Panc1 (cell line): ENCODE results near the gene C1QL3. TPM values are rescaled to one million over a fixed set of nuclear protein-coding genes. Genes with fewer than 3 reads are reported as not detected.

Experiments
- ATAC-seq: fragments of 200-7000 bp; cut with Tn5 transposase; 2 replicates; pipeline ENCODE4 v1.9.1; 2020; ENCODE audit warnings: mild to moderate bottlenecking, moderate library complexity
- BruUV-seq: library from RNA; stranded (reverse); fragments of 400-500 nt; replicated peaks from 2 replicates; lab custom pipeline; 2021; lab: Mats Ljungman, UMichigan
- CTCF ChIA-PET: fragments of 300-600 bp; sonication (Branson Sonifier 250); formaldehyde crosslinking; loops from one replicate; lab custom pipeline; 2022; ENCODE audit warnings: antibody characterized with exemption; lab: Charles Lee
- POLR2A ChIA-PET: fragments of 300-600 bp; sonication (Branson Sonifier 250); formaldehyde crosslinking; loops from one replicate; lab custom pipeline; 2022; ENCODE audit warnings: antibody characterized with exemption; lab: Charles Lee
- DNase-seq: peaks from one replicate; pipeline ENCODE4 v3.0.0-alpha.2; 2010; ENCODE audit warnings: low read depth, low spot score
- H3K27ac ChIP-seq: 2 replicates; pipeline ENCODE4 v1.5.1; 2011; ENCODE audit warnings: mild to moderate bottlenecking, low read length, inconsistent platforms
- H3K27me3 ChIP-seq: fragments of 200-500 bp; sonication (Bioruptor generic); 2 replicates; pipeline ENCODE4 v1.6.0; 2014; ENCODE audit warnings: low read length, inconsistent platforms; ENCODE audit not compliant: control insufficient read depth, insufficient read depth
- H3K36me3 ChIP-seq: fragments of 200-500 bp; sonication (Bioruptor generic); 2 replicates; pipeline ENCODE4 v1.5.1; 2014; ENCODE audit warnings: inconsistent platforms, mild to moderate bottlenecking, low read length, moderate library complexity; ENCODE audit not compliant: control insufficient read depth, insufficient read depth
- H3K4me1 ChIP-seq: 2 replicates; pipeline ENCODE4 v1.5.1; 2011; ENCODE audit warnings: inconsistent platforms, mild to moderate bottlenecking, low read length, moderate library complexity; ENCODE audit not compliant: control insufficient read depth, insufficient read depth
- H3K4me3 ChIP-seq, 2 experiments: 2 replicates each; pipeline ENCODE4 v1.5.1; 2011 to 2012; ENCODE audit warnings: low read depth in 2 of 2, low read length in 2 of 2, mild to moderate bottlenecking in 2 of 2, inconsistent platforms in 1 of 2, moderate library complexity in 1 of 2
- H3K9me3 ChIP-seq: fragments of 200-500 bp; sonication (Bioruptor generic); 2 replicates; pipeline ENCODE4 v1.5.1; 2014; ENCODE audit warnings: low read depth, mild to moderate bottlenecking, inconsistent platforms, low read length, moderate library complexity; ENCODE audit not compliant: control insufficient read depth, insufficient read depth
- CTCF ChIP-seq: fragments of 450-650 bp; IDR thresholded peaks from 2 replicates; pipeline ENCODE4 v1.5.1; 2017; ENCODE audit warnings: mild to moderate bottlenecking
- POLR2AphosphoS5 ChIP-seq: IDR thresholded peaks from 2 replicates; pipeline ENCODE4 v1.6.1; 2012; ENCODE audit warnings: mild to moderate bottlenecking, low read depth, low read length, moderate library complexity
- SIN3A ChIP-seq: IDR thresholded peaks from 2 replicates; pipeline ENCODE4 v1.6.1; 2012; ENCODE audit warnings: low read depth, mild to moderate bottlenecking, low read length, moderate library complexity, borderline replicate concordance; ENCODE audit not compliant: insufficient read depth
- TCF7L2 ChIP-seq: IDR thresholded peaks from 2 replicates; pipeline ENCODE4 v1.6.1; 2011; ENCODE audit warnings: mild to moderate bottlenecking, low read depth, low read length, inconsistent platforms
- in situ Hi-C: cut with HindIII; loops from 2 replicates; pipeline ENCODE4 v1.10.0; 2016; ENCODE audit warnings: low sequenced_read_pairs, low pct_unique_long_range_greater_than_20kb
- intact Hi-C: fragments of 100-400 bp; cut with micrococcal nuclease; formaldehyde crosslinking; loops from one replicate; pipeline ENCODE4 v1.10.0; 2022; ENCODE audit not compliant: unreplicated experiment
- total RNA-seq: library from RNA; stranded (reverse); gene quantifications from one replicate; pipeline ENCODE4 v1.2.1, GENCODE V29; 2021; ENCODE audit not compliant: unreplicated experiment
- TF ChIP-seq, protein P1 (sequence below), 2 experiments: IDR thresholded peaks; 2 replicates each; pipeline ENCODE4 v1.6.1; 2011 to 2012; ENCODE audit warnings: low read depth in 2 of 2, control low read depth in 1 of 2, low read length in 1 of 2, mild to moderate bottlenecking in 1 of 2, moderate library complexity in 1 of 2; ENCODE audit not compliant: insufficient read depth in 1 of 2

Gene C1QL3
- total RNA-seq, 1 experiment from 2014 or later, result not detected

DNA sequence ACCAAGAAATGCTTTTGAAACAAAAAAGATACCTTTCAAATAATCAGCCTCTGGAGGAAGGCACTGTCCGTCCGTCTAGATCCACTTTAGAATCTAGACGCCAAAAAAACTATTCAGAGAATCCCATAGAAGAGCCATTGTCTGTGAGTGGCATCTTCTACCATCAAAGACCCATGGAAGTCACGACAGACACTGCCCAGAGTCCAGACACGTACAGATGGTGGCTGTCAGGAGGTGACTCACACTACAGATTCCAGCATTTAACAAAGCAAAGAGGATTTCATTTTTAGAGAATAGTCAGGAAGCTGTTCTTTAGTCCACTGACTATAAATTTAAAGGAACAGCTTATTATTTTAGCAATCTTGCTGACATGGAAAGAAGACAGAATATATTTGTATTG is 11.7 kb downstream of the C1QL3 start:
- H3K9me3 ChIP-seq, result no peaks in the 10 kb centered on the region
- BruUV-seq, result no TSS peak
- ATAC-seq (no peak), DNase-seq (no peak)
- H3K27me3 ChIP-seq, result no peaks in the 10 kb centered on the region
- no peaks in the 10 kb centered on the region for H3K36me3 ChIP-seq
- ChIA-PET POLR2A (no interaction called here), CTCF (no interaction called here)
- H3K4me1 ChIP-seq, result no peaks in the 10 kb centered on the region
- TF ChIP-seq POLR2AphosphoS5 (no peak), SIN3A (no peak), TCF7L2 (no peak), CTCF (no peak)
- TF ChIP-seq, protein P1, sequence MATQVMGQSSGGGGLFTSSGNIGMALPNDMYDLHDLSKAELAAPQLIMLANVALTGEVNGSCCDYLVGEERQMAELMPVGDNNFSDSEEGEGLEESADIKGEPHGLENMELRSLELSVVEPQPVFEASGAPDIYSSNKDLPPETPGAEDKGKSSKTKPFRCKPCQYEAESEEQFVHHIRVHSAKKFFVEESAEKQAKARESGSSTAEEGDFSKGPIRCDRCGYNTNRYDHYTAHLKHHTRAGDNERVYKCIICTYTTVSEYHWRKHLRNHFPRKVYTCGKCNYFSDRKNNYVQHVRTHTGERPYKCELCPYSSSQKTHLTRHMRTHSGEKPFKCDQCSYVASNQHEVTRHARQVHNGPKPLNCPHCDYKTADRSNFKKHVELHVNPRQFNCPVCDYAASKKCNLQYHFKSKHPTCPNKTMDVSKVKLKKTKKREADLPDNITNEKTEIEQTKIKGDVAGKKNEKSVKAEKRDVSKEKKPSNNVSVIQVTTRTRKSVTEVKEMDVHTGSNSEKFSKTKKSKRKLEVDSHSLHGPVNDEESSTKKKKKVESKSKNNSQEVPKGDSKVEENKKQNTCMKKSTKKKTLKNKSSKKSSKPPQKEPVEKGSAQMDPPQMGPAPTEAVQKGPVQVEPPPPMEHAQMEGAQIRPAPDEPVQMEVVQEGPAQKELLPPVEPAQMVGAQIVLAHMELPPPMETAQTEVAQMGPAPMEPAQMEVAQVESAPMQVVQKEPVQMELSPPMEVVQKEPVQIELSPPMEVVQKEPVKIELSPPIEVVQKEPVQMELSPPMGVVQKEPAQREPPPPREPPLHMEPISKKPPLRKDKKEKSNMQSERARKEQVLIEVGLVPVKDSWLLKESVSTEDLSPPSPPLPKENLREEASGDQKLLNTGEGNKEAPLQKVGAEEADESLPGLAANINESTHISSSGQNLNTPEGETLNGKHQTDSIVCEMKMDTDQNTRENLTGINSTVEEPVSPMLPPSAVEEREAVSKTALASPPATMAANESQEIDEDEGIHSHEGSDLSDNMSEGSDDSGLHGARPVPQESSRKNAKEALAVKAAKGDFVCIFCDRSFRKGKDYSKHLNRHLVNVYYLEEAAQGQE (IDR thresholded peaks at IDR 0.05; ENCODE audit: insufficient read depth in 1 of 2, low read depth in 2 of 2, low read length in 1 of 2), result no peak
- H3K27ac ChIP-seq, result no peak overlapping the region
- intact Hi-C loops, result no loop called here
- in situ Hi-C loops, result no loop called here
- H3K4me3 ChIP-seq, result no peak overlapping the region

DNA sequence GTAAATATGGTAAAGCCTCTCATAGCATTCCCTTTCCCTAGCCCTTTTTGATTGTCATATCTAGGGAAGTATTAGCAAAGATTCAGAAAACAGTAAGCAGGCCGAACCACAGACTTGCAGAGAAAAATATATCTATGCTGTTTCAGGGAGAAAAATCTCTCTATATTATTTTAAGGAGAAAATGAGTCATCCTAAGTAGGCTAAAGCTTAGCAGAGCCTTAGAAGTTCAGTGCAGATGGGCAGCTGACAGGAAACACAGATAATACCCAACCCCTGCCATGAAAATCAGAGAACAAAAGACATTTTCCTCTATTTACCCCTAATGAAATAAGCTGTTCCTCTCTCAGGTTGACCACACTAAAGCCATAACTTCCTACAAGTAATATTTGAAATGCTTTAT is 16.5 kb downstream of the C1QL3 start:
- TF ChIP-seq CTCF (no peak), POLR2AphosphoS5 (no peak), SIN3A (no peak), TCF7L2 (no peak)
- TF ChIP-seq, protein P1 (IDR thresholded peaks at IDR 0.05; ENCODE audit: insufficient read depth in 1 of 2, low read depth in 2 of 2, low read length in 1 of 2), result no peak
- ChIA-PET POLR2A (no interaction called here), CTCF (no interaction called here)
- DNase-seq (no peak), ATAC-seq (no peak)
- no peaks in the 10 kb centered on the region for H3K9me3 ChIP-seq
- no peak overlapping the region for H3K27ac ChIP-seq
- H3K4me3 ChIP-seq, result no peak overlapping the region
- H3K27me3 ChIP-seq, result no peaks in the 10 kb centered on the region
- BruUV-seq, result no TSS peak
- no peaks in the 10 kb centered on the region for H3K4me1 ChIP-seq
- H3K36me3 ChIP-seq, result no peaks in the 10 kb centered on the region
- intact Hi-C loops, result no loop called here
- in situ Hi-C loops, result no loop called here
